ES-I3 (cell line): ENCODE results near the gene TBC1D7.
A peak's percentile ranks its signal among the peaks of the same experiment; 100 is the strongest.

ENCODE experiments used
- H3K36me3 ChIP-seq: 2 replicates; pipeline ENCODE4 v1.6.1; 2013; ENCODE audit warnings: mild to moderate bottlenecking, low read length, control low read depth, moderate library complexity; ENCODE audit not compliant: insufficient read depth
- H3K4me1 ChIP-seq: 2 replicates; pipeline ENCODE4 v1.6.1; 2013; ENCODE audit warnings: mild to moderate bottlenecking, control low read depth, low read length; ENCODE audit not compliant: insufficient read depth
- H3K9ac ChIP-seq: 2 replicates; pipeline ENCODE4 v1.6.1; 2013; ENCODE audit warnings: low read depth, mild to moderate bottlenecking, low read length, moderate library complexity
- H3K9me3 ChIP-seq: 2 replicates; pipeline ENCODE4 v1.6.1; 2013; ENCODE audit warnings: mild to moderate bottlenecking, low read length, moderate library complexity; ENCODE audit not compliant: control insufficient read depth, insufficient read depth

The TBC1D7 gene

GRCh38 chr6:13328076-13328874, at the start of gene TBC1D7:
TSS of gene TBC1D7 (minus strand) at chr6:13328537. CDS start at chr6:13326898, 1,639 bp downstream.
- Histone ChIP-seq H3K36me3 (0 out of 2 replicates have a peak, but pooled peaks cover 5% of the 10 kb centered on the region), H3K4me1 (no peaks in the 10 kb centered on the region), H3K9ac (peak within 1 kb of the TSS; percentile 96), H3K9me3 (no peaks in the 10 kb centered on the region)

- Histone ChIP-seq H3K9me3 (no peaks in the 10 kb centered on the region), H3K4me1 (peaks cover 10% of the 10 kb centered on the region; the same call in 1 of the 2 replicates), H3K9ac (no peak overlapping the region), H3K36me3 (no peaks in the 10 kb centered on the region)
Measured at GRCh38 chr6:13377054-13377758, 48.9 kb upstream of the TBC1D7 start.

GRCh38 chr6:13375360-13375878, 47.1 kb upstream of the TBC1D7 start:
- H3K9ac ChIP-seq, result no peak overlapping the region
- H3K4me1 ChIP-seq, result peaks cover 6% of the 10 kb centered on the region; the same call in 1 of the 2 replicates
- H3K9me3 ChIP-seq, result no peaks in the 10 kb centered on the region
- H3K36me3 ChIP-seq, result no peaks in the 10 kb centered on the region

GRCh38 chr6:13373919-13374318, 45.6 kb upstream of the TBC1D7 start:
- H3K36me3 ChIP-seq, result no peaks in the 10 kb centered on the region
- H3K4me1 ChIP-seq, result peaks cover 4% of the 10 kb centered on the region; the same call in 1 of the 2 replicates
- H3K9me3 ChIP-seq, result no peaks in the 10 kb centered on the region
- no peak overlapping the region for H3K9ac ChIP-seq

- Histone ChIP-seq H3K9ac (no peak overlapping the region), H3K4me1 (no peaks in the 10 kb centered on the region), H3K36me3 (no peaks in the 10 kb centered on the region), H3K9me3 (no peaks in the 10 kb centered on the region)
Measured at GRCh38 chr6:13373488-13373886, 45.1 kb upstream of the TBC1D7 start.

- Histone ChIP-seq H3K9ac (no peak overlapping the region), H3K9me3 (no peaks in the 10 kb centered on the region), H3K4me1 (peaks cover 4% of the 10 kb centered on the region; the same call in 1 of the 2 replicates), H3K36me3 (no peaks in the 10 kb centered on the region)
Measured at GRCh38 chr6:13372688-13373487, 44.6 kb upstream of the TBC1D7 start.

GRCh38 chr6:13372076-13372475, 43.7 kb upstream of the TBC1D7 start:
- Histone ChIP-seq H3K9ac (no peak overlapping the region), H3K4me1 (peaks cover 10% of the 10 kb centered on the region), H3K9me3 (no peaks in the 10 kb centered on the region), H3K36me3 (no peaks in the 10 kb centered on the region)

GRCh38 chr6:13371421-13372072, 43.2 kb upstream of the TBC1D7 start:
- Histone ChIP-seq H3K9me3 (no peaks in the 10 kb centered on the region), H3K4me1 (peaks cover 10% of the 10 kb centered on the region), H3K36me3 (no peaks in the 10 kb centered on the region), H3K9ac (no peak overlapping the region)

- peaks cover 10% of the 10 kb centered on the region for H3K4me1 ChIP-seq
- no peaks in the 10 kb centered on the region for H3K9me3 ChIP-seq
- H3K9ac ChIP-seq, result no peak overlapping the region
- H3K36me3 ChIP-seq, result no peaks in the 10 kb centered on the region
Measured at GRCh38 chr6:13370623-13371022, 42.3 kb upstream of the TBC1D7 start.

- peaks cover 10% of the 10 kb centered on the region for H3K4me1 ChIP-seq
- no peak overlapping the region for H3K9ac ChIP-seq
- no peaks in the 10 kb centered on the region for H3K9me3 ChIP-seq
- no peaks in the 10 kb centered on the region for H3K36me3 ChIP-seq
Measured at GRCh38 chr6:13369591-13369990, 41.3 kb upstream of the TBC1D7 start.

GRCh38 chr6:13368731-13369115, 40.4 kb upstream of the TBC1D7 start:
- H3K36me3 ChIP-seq, result no peaks in the 10 kb centered on the region
- H3K9me3 ChIP-seq, result no peaks in the 10 kb centered on the region
- H3K9ac ChIP-seq, result no peak overlapping the region
- H3K4me1 ChIP-seq, result peaks cover 10% of the 10 kb centered on the region

GRCh38 chr6:13368079-13368730, 39.9 kb upstream of the TBC1D7 start:
- Histone ChIP-seq H3K9ac (no peak overlapping the region), H3K36me3 (no peaks in the 10 kb centered on the region), H3K9me3 (no peaks in the 10 kb centered on the region), H3K4me1 (peaks cover 10% of the 10 kb centered on the region)

GRCh38 chr6:13367396-13367795, 39.1 kb upstream of the TBC1D7 start:
- Histone ChIP-seq H3K9ac (no peak overlapping the region), H3K4me1 (peaks cover 10% of the 10 kb centered on the region), H3K36me3 (no peaks in the 10 kb centered on the region), H3K9me3 (no peaks in the 10 kb centered on the region)
